ENCODE measurements around the gene PLLP. TPM values are rescaled to one million over a fixed set of nuclear protein-coding genes. Genes with fewer than 3 reads are reported as not detected.

Gene PLLP
- total RNA-seq, 2 donors from 2014 or later, result 0.67 TPM; not detected in 1

DNA sequence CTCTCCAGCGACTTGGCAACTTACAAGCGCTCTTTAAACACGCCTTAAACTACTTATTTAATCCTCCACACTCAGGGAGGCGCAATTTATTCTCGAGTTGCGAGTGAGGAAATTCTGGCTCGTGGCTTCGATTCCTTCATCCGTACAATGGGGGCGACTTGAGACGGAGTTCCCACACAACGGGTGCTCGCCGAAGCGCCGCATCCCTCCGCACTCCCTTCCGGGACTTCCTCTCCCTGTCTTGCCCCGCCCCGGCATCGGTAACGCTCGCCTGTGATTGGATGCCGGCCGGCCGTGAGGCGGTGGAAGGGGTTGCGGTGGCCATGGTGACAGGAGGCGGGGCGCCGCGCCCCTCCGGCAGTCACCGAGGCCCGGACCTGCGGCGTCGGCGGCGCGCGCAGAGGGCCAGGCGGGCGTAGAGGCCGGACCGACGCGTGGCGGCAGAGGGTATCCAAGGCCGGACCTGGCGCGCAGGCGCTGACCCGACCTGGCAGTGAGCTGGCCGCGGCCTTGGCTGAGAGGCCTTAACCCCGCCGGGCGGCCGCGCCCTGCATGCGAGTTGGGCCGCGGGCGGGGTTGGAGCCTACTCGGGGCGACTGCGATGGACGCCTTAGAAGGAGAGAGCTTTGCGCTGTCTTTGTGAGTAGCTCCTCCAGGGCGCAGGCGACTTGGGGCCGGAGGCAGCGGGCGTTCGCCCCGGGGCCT lies 39.6 kb downstream of the PLLP start, which contains the start of gene ARL2BP:
Gene ARL2BP, plus strand, starts transcription at position 493 of the 705 bp plus-strand sequence. Its CDS starts 109 bp downstream, at position 602.
- Mint-ChIP-seq H3K9me3 (no peaks in the 10 kb centered on the region), H3K27ac (peak within 1 kb of the TSS; percentile 90 to 98), H3K4me1 (ENCODE audit: low read depth in 2 of 2) (peaks cover 33 to 34% of the 10 kb centered on the region in 2 donors), H3K27me3 (no peaks in the 10 kb centered on the region), H3K36me3 (peaks cover 9% of the 10 kb centered on the region), H3K4me3 (peak within 1 kb of the TSS; percentile 94)
- peak; percentile 98 to 99 for ATAC-seq
- DNase-seq (ENCODE audit: low spot score), result peak; percentile 99

DNA sequence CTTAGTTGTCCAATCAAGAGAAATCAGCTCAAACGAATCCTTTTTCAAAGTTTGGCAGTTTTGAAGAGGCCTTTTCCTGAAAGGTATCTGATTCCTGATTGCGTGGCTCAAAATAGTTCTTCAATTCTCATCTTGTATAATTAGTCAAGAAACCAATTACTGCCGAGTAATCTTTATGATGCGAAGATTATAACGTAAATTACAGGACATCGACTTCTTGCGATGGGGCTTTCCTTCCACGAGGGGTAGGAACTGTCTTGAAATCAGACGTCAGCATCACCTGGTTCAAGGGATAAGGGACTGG lies 40.1 kb downstream of the PLLP start:
- DNase-seq (ENCODE audit: low spot score) (no peak), ATAC-seq (peak; percentile 43 to 48)
- H3K27me3 Mint-ChIP-seq, result no peaks in the 10 kb centered on the region
- H3K9me3 Mint-ChIP-seq, result no peaks in the 10 kb centered on the region
- H3K36me3 Mint-ChIP-seq, result peaks cover 5% of the 10 kb centered on the region
- peaks cover 34% of the 10 kb centered on the region in 2 donors for H3K4me1 Mint-ChIP-seq (ENCODE audit: low read depth in 2 of 2)
- H3K27ac Mint-ChIP-seq, result peak overlapping the region; percentile 90 to 98
- H3K4me3 Mint-ChIP-seq, result peak overlapping the region; percentile 94

DNA sequence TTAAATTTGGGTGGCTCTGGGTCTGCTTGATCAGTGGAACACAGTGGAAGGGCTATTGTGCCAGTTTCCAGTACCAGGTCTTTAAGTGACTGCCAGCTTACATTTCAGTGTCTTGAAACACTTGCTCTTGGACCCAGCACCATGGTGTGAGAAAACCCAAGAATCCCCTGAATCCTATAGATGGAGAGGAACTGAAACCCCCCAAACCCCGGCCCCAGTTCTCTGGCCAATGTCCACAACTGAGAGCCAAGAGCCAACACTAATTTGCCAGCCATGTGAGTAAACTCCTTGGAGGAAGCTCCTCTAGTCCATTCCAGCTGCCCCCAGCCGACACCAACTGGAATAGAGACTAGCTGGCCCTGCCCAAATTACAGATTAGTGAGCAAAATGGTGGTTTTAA lies 41.8 kb downstream of the PLLP start:
- peak overlapping the region in 1 of 2 donors; percentile 1 for H3K27ac Mint-ChIP-seq
- H3K4me3 Mint-ChIP-seq, result peak overlapping the region; percentile 15
- ATAC-seq, result no peak
- no peak for DNase-seq (ENCODE audit: low spot score)
- peaks cover 16% of the 10 kb centered on the region for H3K36me3 Mint-ChIP-seq
- H3K27me3 Mint-ChIP-seq, result no peaks in the 10 kb centered on the region
- peaks cover 43 to 47% of the 10 kb centered on the region in 2 donors for H3K4me1 Mint-ChIP-seq (ENCODE audit: low read depth in 2 of 2)
- no peaks in the 10 kb centered on the region for H3K9me3 Mint-ChIP-seq

- no peak overlapping the region for H3K4me3 Mint-ChIP-seq
- peaks cover 19% of the 10 kb centered on the region for H3K36me3 Mint-ChIP-seq
- ATAC-seq (no peak), DNase-seq (ENCODE audit: low spot score) (no peak)
- H3K27ac Mint-ChIP-seq, result peak overlapping the region; percentile 30 to 79
- H3K9me3 Mint-ChIP-seq, result no peaks in the 10 kb centered on the region
- H3K27me3 Mint-ChIP-seq, result no peaks in the 10 kb centered on the region
- peaks cover 45% of the 10 kb centered on the region in 2 donors for H3K4me1 Mint-ChIP-seq (ENCODE audit: low read depth in 2 of 2)
Measured at GRCh38 chr16:57240851-57241250, 43.6 kb downstream of the PLLP start.

GRCh38 chr16:57239107-57239506 lies 45.4 kb downstream of the PLLP start:
- no peaks in the 10 kb centered on the region for H3K27me3 Mint-ChIP-seq
- H3K9me3 Mint-ChIP-seq, result no peaks in the 10 kb centered on the region
- H3K27ac Mint-ChIP-seq, result peak overlapping the region; percentile 79 to 83
- ATAC-seq (peak; percentile 91 to 93), DNase-seq (ENCODE audit: low spot score) (peak; percentile 78)
- H3K36me3 Mint-ChIP-seq, result peaks cover 22% of the 10 kb centered on the region
- H3K4me3 Mint-ChIP-seq, result peak overlapping the region; percentile 56
- H3K4me1 Mint-ChIP-seq (ENCODE audit: low read depth in 2 of 2), result peaks cover 33 to 34% of the 10 kb centered on the region in 2 donors

DNA sequence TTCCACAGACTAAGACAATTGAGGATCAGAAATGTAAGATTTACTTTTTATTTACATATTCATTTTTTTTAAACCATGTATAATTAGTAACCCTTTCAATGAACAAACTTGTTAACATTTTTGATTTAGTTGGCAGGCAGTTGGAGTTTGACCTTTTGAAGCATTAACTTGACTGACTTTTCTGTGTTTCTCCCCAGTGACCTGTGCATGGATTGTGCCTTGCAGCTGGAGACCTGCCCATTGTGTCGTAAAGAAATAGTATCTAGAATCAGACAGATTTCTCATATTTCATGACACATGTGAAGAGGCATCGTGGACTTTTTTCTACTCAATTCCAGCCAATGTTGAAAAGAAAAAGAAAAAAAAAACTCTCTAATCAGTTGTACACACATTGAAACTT lies 45.8 kb downstream of the PLLP start:
- Mint-ChIP-seq H3K27me3 (no peaks in the 10 kb centered on the region), H3K4me3 (peak overlapping the region; percentile 56), H3K36me3 (peaks cover 26% of the 10 kb centered on the region), H3K27ac (peak overlapping the region; percentile 79 to 83), H3K4me1 (ENCODE audit: low read depth in 2 of 2) (peaks cover 31 to 34% of the 10 kb centered on the region in 2 donors), H3K9me3 (no peaks in the 10 kb centered on the region)
- DNase-seq (ENCODE audit: low spot score), result no peak
- ATAC-seq, result peak in 1 of 2 donors; percentile 3

- Mint-ChIP-seq H3K4me3 (no peak overlapping the region), H3K36me3 (peaks cover 40% of the 10 kb centered on the region), H3K27ac (peak overlapping the region; percentile 49 to 75), H3K9me3 (no peaks in the 10 kb centered on the region), H3K4me1 (ENCODE audit: low read depth in 2 of 2) (peaks cover 22 to 23% of the 10 kb centered on the region in 2 donors), H3K27me3 (no peaks in the 10 kb centered on the region)
- ATAC-seq, result no peak
- no peak for DNase-seq (ENCODE audit: low spot score)
Measured at GRCh38 chr16:57236022-57236350, 48.5 kb downstream of the PLLP start.

DNA sequence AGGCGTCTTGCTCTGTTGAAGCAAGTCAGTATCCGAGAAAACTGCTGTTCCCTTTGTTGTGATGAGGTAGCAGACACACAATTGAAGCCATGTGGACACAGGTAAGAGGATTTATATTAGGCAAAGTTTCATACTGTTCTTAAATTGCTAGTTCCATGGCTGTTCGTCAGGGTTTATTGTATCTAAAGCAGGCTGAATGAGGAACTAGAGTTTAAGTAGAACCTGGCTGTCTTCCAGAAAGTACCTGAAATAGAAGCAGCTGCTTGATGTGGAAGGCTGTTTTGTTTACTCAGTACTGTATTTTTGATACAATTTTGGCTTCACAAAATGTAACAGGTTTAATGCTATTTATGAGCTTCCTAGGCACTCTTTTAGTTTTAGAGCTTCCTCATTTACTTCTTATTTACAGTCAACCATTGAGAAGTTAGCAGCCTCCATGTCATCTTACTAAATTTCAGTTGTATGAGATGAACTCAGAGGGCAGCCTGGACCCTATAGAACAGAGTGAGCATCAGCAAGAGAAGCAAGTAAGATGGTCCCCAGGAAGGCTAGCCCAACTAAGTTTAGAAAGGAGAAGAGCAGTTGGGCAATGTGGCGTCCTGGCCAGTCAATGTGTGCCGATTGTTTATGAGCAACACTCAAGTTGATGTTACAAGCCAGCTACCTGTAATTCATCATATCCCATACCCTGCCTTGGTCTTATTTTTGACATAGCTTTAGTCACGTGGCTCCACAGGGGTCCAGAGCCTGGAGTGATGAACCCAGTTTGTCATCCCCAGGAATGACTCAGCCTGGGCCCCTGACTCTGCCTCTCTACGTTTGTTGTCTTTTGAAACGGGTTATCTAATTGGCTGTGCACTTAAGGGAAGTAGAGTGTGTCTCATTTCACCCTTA lies 49.1 kb downstream of the PLLP start:
- ATAC-seq (peak in 1 of 2 donors; percentile 78), DNase-seq (ENCODE audit: low spot score) (no peak)
- H3K9me3 Mint-ChIP-seq, result no peaks in the 10 kb centered on the region
- no peak overlapping the region for H3K4me3 Mint-ChIP-seq
- H3K27me3 Mint-ChIP-seq, result no peaks in the 10 kb centered on the region
- H3K27ac Mint-ChIP-seq, result peak overlapping the region; percentile 49 to 75
- H3K36me3 Mint-ChIP-seq, result peaks cover 40% of the 10 kb centered on the region
- peaks cover 16 to 17% of the 10 kb centered on the region in 2 donors for H3K4me1 Mint-ChIP-seq (ENCODE audit: low read depth in 2 of 2)

GRCh38 chr16:57234707-57235092 lies 49.8 kb downstream of the PLLP start:
- peaks cover 40% of the 10 kb centered on the region for H3K36me3 Mint-ChIP-seq
- ATAC-seq (no peak), DNase-seq (ENCODE audit: low spot score) (no peak)
- H3K9me3 Mint-ChIP-seq, result no peaks in the 10 kb centered on the region
- H3K4me3 Mint-ChIP-seq, result no peak overlapping the region
- peak overlapping the region in 1 of 2 donors; percentile 13 for H3K27ac Mint-ChIP-seq
- H3K4me1 Mint-ChIP-seq (ENCODE audit: low read depth in 2 of 2), result peaks cover 13 to 16% of the 10 kb centered on the region in 2 donors
- H3K27me3 Mint-ChIP-seq, result no peaks in the 10 kb centered on the region

GRCh38 chr16:57233944-57234706 lies 50.3 kb downstream of the PLLP start:
- Mint-ChIP-seq H3K27me3 (no peaks in the 10 kb centered on the region), H3K9me3 (no peaks in the 10 kb centered on the region), H3K4me1 (ENCODE audit: low read depth in 2 of 2) (peaks cover 11 to 12% of the 10 kb centered on the region in 2 donors), H3K36me3 (peaks cover 37% of the 10 kb centered on the region), H3K27ac (peak overlapping the region in 1 of 2 donors; percentile 13), H3K4me3 (no peak overlapping the region)
- ATAC-seq, result no peak
- DNase-seq (ENCODE audit: low spot score), result no peak

DNA sequence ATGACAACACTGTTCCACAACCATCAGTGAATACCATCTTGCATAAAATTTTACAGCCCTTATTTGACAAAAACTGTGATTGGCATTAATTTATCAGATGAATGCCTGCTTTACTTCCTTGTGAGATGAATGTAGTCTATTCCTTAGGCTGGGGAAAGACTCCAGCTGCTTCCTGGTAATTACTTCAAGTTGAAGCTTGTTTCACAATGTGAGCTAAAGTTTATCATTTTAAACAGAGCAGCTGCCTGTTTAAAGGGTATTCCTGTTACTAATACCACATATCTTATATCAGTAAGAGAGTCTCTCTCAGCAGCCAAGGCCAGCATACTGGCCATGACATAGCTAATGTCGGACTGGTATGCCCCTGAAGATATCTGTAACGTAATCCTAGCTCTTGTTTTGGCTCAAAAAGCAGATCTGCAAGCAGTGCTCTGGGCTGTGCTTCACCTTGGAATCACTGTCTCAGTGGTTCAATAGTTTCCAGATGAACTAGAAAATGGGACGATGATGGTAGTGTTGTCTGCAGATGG lies 52.6 kb downstream of the PLLP start:
- Mint-ChIP-seq H3K9me3 (no peaks in the 10 kb centered on the region), H3K4me3 (no peak overlapping the region), H3K4me1 (ENCODE audit: low read depth in 2 of 2) (peaks cover 0 to 5% of the 10 kb centered on the region in 2 donors), H3K36me3 (peaks cover 37% of the 10 kb centered on the region), H3K27ac (no peak overlapping the region), H3K27me3 (no peaks in the 10 kb centered on the region)
- no peak for DNase-seq (ENCODE audit: low spot score)
- no peak for ATAC-seq

DNA sequence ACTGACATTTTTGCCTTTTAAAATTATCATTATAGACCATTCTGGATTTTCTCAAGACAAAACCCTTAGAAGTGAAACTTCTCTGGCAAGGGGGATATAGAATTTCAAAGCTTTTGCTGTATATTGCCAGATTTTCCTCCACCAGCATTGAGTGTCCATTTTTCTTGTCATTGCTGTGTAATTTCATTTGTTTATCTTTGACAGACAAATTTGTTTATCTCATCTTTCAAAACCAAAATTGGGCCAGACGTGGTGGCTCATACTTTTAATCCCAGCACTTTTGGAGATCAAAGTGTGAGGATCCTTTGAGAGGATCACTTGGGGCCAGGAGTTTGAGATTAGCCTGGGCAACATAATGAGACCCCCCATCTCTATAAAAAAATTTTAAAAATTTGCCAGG lies 55.4 kb downstream of the PLLP start:
- Mint-ChIP-seq H3K4me1 (ENCODE audit: low read depth in 2 of 2) (no peaks in the 10 kb centered on the region), H3K27ac (no peak overlapping the region), H3K27me3 (no peaks in the 10 kb centered on the region), H3K9me3 (no peaks in the 10 kb centered on the region), H3K4me3 (no peak overlapping the region), H3K36me3 (peaks cover 29% of the 10 kb centered on the region)
- no peak for ATAC-seq
- DNase-seq (ENCODE audit: low spot score), result no peak

Measured in natural killer cell treated with Interleukin-12 subunit alpha and Interleukin-12 subunit beta and Interleukin-15 and Interleukin-18, amount 100 ng/mL, for 72 hours (primary cell).